B cell (primary cell): ENCODE results near the gene INSIG1.

ENCODE experiments used
- CTCF ChIP-seq: fragments of 200-600 bp; IDR thresholded peaks from one replicate; pipeline ENCODE4 v1.8.0; 2022; ENCODE audit warnings: antibody characterized with exemption, mild to moderate bottlenecking
- EZH2 ChIP-seq: IDR thresholded peaks from 2 replicates; pipeline ENCODE4 v1.6.1; 2012; ENCODE audit warnings: borderline replicate concordance, low read depth, mild to moderate bottlenecking, moderate library complexity, low read length; ENCODE audit not compliant: insufficient read depth, poor library complexity, severe bottlenecking

- no peak for TF ChIP-seq CTCF
- TF ChIP-seq EZH2 = no peak
Measured at GRCh38 chr7:155287284-155287935, 10.3 kb upstream of the INSIG1 start.
